OCI-LY1 (cell line): ENCODE results near the gene ACAA2.
"Not testable (repeated sequence)": the region's sequence is repeated elsewhere in the genome, so short reads cannot be mapped to it uniquely, and the experiment has no call there.

ENCODE experiments used
- H2AFZ ChIP-seq: fragments of 200-600 bp; sonication (generic), shearing (Covaris generic); 2 replicates; pipeline ENCODE4 v1.6.0; 2014; ENCODE audit warnings: antibody characterized with exemption, mild to moderate bottlenecking, low read length
- H3F3A ChIP-seq: fragments of 200-600 bp; sonication (generic), shearing (Covaris generic); 2 replicates; pipeline ENCODE4 v1.6.0; 2014; ENCODE audit warnings: mild to moderate bottlenecking, antibody characterized with exemption, low read length, moderate library complexity; ENCODE audit not compliant: insufficient read depth
- H3K27ac ChIP-seq: fragments of 200-600 bp; sonication (generic); 2 replicates; pipeline ENCODE4 v1.5.1; 2014; ENCODE audit warnings: low read length, mixed run types, mild to moderate bottlenecking, low read depth; ENCODE audit not compliant: poor library complexity, severe bottlenecking
- H3K27me3 ChIP-seq: fragments of 200-600 bp; sonication (generic); 2 replicates; pipeline ENCODE4 v1.6.0; 2014; ENCODE audit warnings: antibody characterized with exemption, mild to moderate bottlenecking, low read length, moderate library complexity; ENCODE audit not compliant: insufficient read depth
- H3K36me3 ChIP-seq: fragments of 200-600 bp; sonication (generic); 2 replicates; pipeline ENCODE4 v1.6.1; 2014; ENCODE audit warnings: mild to moderate bottlenecking, antibody characterized with exemption, low read length, moderate library complexity, mixed read lengths; ENCODE audit not compliant: insufficient read depth
- H3K4me1 ChIP-seq: fragments of 200-600 bp; sonication (generic); 2 replicates; pipeline ENCODE4 v1.5.1; 2014; ENCODE audit warnings: mild to moderate bottlenecking, low read length, moderate library complexity; ENCODE audit not compliant: insufficient read depth, severe bottlenecking
- H3K4me2 ChIP-seq: fragments of 200-600 bp; sonication (generic), shearing (Covaris generic); 2 replicates; pipeline ENCODE4 v1.6.1; 2014; ENCODE audit warnings: low read length
- H3K4me3 ChIP-seq: fragments of 200-600 bp; sonication (generic); 2 replicates; pipeline ENCODE4 v1.5.1; 2014; ENCODE audit warnings: low read length, low read depth, mild to moderate bottlenecking, mixed read lengths; ENCODE audit not compliant: poor library complexity, severe bottlenecking
- H3K79me2 ChIP-seq: fragments of 200-600 bp; shearing (Covaris generic); 2 replicates; pipeline ENCODE4 v1.6.1; 2016; ENCODE audit warnings: mixed run types, low read length, mixed read lengths; ENCODE audit not compliant: insufficient read depth
- H3K9ac ChIP-seq: fragments of 200-600 bp; sonication (generic), shearing (Covaris generic); 2 replicates; pipeline ENCODE4 v1.6.1; 2014; ENCODE audit warnings: mild to moderate bottlenecking, low read length, mixed read lengths
- H3K9me2 ChIP-seq: fragments of 200-600 bp; sonication (generic), shearing (Covaris generic); 2 replicates; pipeline ENCODE4 v1.6.1; 2014; ENCODE audit warnings: low read depth, mild to moderate bottlenecking, low read length, mixed read lengths
- H3K9me3 ChIP-seq: fragments of 200-600 bp; shearing (Covaris generic); 2 replicates; pipeline ENCODE4 v1.6.1; 2014; ENCODE audit warnings: low read length, mixed read lengths
- H4K20me1 ChIP-seq: fragments of 200-600 bp; sonication (generic), shearing (Covaris generic); 2 replicates; pipeline ENCODE4 v1.6.0; 2016; ENCODE audit warnings: mild to moderate bottlenecking, low read length; ENCODE audit not compliant: insufficient read depth
- CTCF ChIP-seq: fragments of 200-600 bp; sonication (generic), shearing (Covaris generic); IDR thresholded peaks from 2 replicates; pipeline ENCODE4 v1.5.1; 2017; ENCODE audit warnings: mild to moderate bottlenecking, antibody characterized with exemption, low read length, moderate library complexity, mixed read lengths
- EZH2 ChIP-seq: fragments of 200-600 bp; sonication (generic), shearing (Covaris generic); IDR thresholded peaks from 2 replicates; pipeline ENCODE4 v1.8.0; 2017; ENCODE audit warnings: borderline replicate concordance, mixed run types, mild to moderate bottlenecking, antibody characterized with exemption, low read length, moderate library complexity, mixed read lengths

ACAA2 gene

GRCh38 chr18:49812286-49813068 is 856 bp downstream of the ACAA2 start:
- H3K4me2 ChIP-seq, result peak overlapping the region; percentile 85
- H3F3A ChIP-seq, result no peaks in the 10 kb centered on the region
- peaks cover 22% of the 10 kb centered on the region for H3K4me1 ChIP-seq
- H2AFZ ChIP-seq, result no peak overlapping the region; the same call in 1 of the 2 replicates
- H3K9me3 ChIP-seq, result peaks cover 4% of the 10 kb centered on the region; the same call in 1 of the 2 replicates
- no peaks in the 10 kb centered on the region for H4K20me1 ChIP-seq
- H3K27ac ChIP-seq, result peak overlapping the region; percentile 75
- H3K9ac ChIP-seq, result peak overlapping the region; percentile 96
- no peaks in the 10 kb centered on the region for H3K9me2 ChIP-seq
- H3K79me2 ChIP-seq, result peaks cover 45% of the 10 kb centered on the region
- H3K27me3 ChIP-seq, result no peaks in the 10 kb centered on the region
- H3K4me3 ChIP-seq, result peak overlapping the region; percentile 96
- H3K36me3 ChIP-seq, result peaks cover 11% of the 10 kb centered on the region
- no peak for TF ChIP-seq CTCF
- TF ChIP-seq EZH2, result no peak

- Histone ChIP-seq H3F3A (no peaks in the 10 kb centered on the region), H4K20me1 (no peaks in the 10 kb centered on the region), H2AFZ (no peak overlapping the region), H3K4me1 (peaks cover 22% of the 10 kb centered on the region), H3K36me3 (peaks cover 16% of the 10 kb centered on the region), H3K9ac (peak overlapping the region; percentile 96; the same call in 1 of the 2 replicates), H3K4me2 (peak overlapping the region; percentile 85), H3K4me3 (peak overlapping the region; percentile 96), H3K79me2 (peaks cover 56% of the 10 kb centered on the region), H3K27me3 (no peaks in the 10 kb centered on the region), H3K9me2 (no peaks in the 10 kb centered on the region), H3K9me3 (peaks cover 4% of the 10 kb centered on the region; the same call in 1 of the 2 replicates), H3K27ac (no peak overlapping the region)
- TF ChIP-seq CTCF, result no peak
- no peak for TF ChIP-seq EZH2
Measured at GRCh38 chr18:49811151-49811938, 2.0 kb downstream of the ACAA2 start.

GRCh38 chr18:49808553-49809191 is 4.7 kb downstream of the ACAA2 start:
- H3K27ac ChIP-seq, H3K9ac ChIP-seq, H3K4me3 ChIP-seq, H3K27me3 ChIP-seq, H4K20me1 ChIP-seq, H3K9me2 ChIP-seq, H2AFZ ChIP-seq, H3K4me2 ChIP-seq, H3F3A ChIP-seq, H3K9me3 ChIP-seq: not testable (repeated sequence)
- peaks cover 16% of the 10 kb centered on the region for H3K36me3 ChIP-seq
- peaks cover 81% of the 10 kb centered on the region for H3K79me2 ChIP-seq
- H3K4me1 ChIP-seq, result peaks cover 19% of the 10 kb centered on the region
